GM12875 (cell line): Measurements from ENCODE around the gene NBEA.

Source experiments
- H3K4me3 ChIP-seq: one replicate; pipeline ENCODE4 v1.5.1; 2011; ENCODE audit warnings: low read depth, low read length, control low read depth
- TF ChIP-seq, protein P1 (sequence below): IDR thresholded peaks from 2 replicates; pipeline ENCODE4 v1.5.1; 2011; ENCODE audit warnings: low read depth, mild to moderate bottlenecking, control low read depth, inconsistent platforms, low read length, moderate library complexity, borderline replicate concordance; ENCODE audit not compliant: insufficient read depth

The NBEA gene

DNA sequence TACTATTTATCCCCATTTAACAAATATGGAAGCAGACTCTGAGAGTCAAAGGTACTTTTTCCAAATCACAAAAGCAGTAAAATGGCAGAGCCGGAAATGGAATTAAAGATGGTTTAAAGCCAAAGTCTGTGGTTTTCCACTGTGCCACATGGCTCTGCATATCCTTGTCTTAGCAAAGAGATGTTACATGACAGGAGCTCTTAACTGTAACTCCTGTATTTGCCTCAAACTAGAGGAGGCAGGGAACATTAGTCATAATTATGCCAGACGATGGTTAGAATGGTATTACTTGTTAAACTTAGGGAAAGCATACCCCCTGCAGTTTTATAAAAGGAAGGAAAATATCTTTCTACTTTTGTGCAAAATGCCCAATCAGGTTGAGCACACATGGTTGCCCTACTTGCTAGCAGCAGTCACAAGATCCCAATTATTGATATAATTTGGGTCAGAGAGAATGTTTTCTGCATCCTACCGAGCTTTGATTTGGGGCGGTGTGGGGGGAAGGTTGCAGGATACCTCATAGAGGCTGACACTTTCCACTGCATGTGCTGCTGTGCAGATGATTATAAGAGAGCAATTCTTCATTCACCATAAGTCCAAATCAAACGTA, 576.4 kb downstream of the NBEA start:
- TF ChIP-seq, protein P1, sequence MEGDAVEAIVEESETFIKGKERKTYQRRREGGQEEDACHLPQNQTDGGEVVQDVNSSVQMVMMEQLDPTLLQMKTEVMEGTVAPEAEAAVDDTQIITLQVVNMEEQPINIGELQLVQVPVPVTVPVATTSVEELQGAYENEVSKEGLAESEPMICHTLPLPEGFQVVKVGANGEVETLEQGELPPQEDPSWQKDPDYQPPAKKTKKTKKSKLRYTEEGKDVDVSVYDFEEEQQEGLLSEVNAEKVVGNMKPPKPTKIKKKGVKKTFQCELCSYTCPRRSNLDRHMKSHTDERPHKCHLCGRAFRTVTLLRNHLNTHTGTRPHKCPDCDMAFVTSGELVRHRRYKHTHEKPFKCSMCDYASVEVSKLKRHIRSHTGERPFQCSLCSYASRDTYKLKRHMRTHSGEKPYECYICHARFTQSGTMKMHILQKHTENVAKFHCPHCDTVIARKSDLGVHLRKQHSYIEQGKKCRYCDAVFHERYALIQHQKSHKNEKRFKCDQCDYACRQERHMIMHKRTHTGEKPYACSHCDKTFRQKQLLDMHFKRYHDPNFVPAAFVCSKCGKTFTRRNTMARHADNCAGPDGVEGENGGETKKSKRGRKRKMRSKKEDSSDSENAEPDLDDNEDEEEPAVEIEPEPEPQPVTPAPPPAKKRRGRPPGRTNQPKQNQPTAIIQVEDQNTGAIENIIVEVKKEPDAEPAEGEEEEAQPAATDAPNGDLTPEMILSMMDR, result no peak

GRCh38 chr13:35524171-35524570, 582.1 kb downstream of the NBEA start:
- TF ChIP-seq, protein P1, result no peak
- H3K4me3 ChIP-seq, result no peak overlapping the region

More for the DNA sequence above, 576.4 kb downstream of the NBEA start:
- no peak overlapping the region for H3K4me3 ChIP-seq

GRCh38 chr13:35526577-35526976, 584.5 kb downstream of the NBEA start:
- H3K4me3 ChIP-seq, result no peak overlapping the region
- TF ChIP-seq, protein P1, result no peak

- H3K4me3 ChIP-seq, result no peak overlapping the region
- TF ChIP-seq, protein P1, result no peak
These were observed 585.4 kb downstream of the NBEA start for GRCh38 chr13:35527451-35527850.

DNA sequence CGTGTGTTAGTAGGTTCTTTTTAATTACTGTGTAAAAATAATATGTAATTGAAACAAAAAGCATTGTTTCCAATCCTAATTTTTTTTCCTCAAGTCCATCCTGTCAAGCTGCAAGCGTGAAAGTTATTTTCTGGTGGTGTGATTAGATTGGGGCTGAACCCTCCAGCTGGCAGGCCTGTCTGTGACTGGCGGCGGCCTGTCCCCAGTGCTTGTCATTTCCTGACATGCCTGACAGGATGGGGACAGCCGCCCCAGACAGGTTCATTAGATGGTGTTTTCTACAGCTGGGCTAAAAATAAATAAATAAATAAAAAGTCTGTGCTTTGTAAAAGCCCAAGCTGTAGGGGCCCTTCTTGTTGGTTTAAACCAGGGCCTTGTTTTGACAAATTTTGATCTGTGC, 588.1 kb downstream of the NBEA start:
- TF ChIP-seq, protein P1, result no peak
- no peak overlapping the region for H3K4me3 ChIP-seq

GRCh38 chr13:35530581-35530980, 588.5 kb downstream of the NBEA start:
- no peak overlapping the region for H3K4me3 ChIP-seq
- TF ChIP-seq, protein P1, result no peak

DNA sequence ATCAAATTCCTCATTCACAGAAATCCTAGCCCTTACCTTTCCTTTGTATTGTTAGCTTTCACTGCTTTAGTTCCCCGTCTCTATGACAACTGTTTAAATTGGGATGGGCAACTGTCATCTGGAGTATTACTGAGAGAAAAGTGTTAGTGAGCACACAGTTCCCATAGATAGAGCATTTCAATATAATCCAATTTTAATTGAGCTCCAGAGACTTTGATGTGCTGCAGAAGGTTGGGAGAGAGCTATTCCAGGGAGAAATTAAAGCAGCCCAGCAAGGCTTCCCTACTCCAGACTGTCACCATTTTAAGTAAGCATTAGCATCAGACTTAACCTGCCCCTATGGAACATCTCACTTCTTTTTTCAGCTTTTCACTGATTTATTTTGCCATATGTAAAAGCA, 589.5 kb downstream of the NBEA start:
- no peak overlapping the region for H3K4me3 ChIP-seq
- TF ChIP-seq, protein P1, result no peak
